Stimulated activated CD8-positive, alpha-beta memory T cell treated with anti-CD3 and anti-CD28 coated beads, Interleukin-12 subunit alpha, Interleukin-12 subunit beta, amount 100 ng/mL, for 24 hours (primary cell): ENCODE data around the gene EFNB1.

ENCODE experiments used
- DNase-seq: peaks from one replicate; pipeline ENCODE4 v3.0.0-alpha.2; 2020; ENCODE audit errors: extremely low read depth

The EFNB1 gene

DNA sequence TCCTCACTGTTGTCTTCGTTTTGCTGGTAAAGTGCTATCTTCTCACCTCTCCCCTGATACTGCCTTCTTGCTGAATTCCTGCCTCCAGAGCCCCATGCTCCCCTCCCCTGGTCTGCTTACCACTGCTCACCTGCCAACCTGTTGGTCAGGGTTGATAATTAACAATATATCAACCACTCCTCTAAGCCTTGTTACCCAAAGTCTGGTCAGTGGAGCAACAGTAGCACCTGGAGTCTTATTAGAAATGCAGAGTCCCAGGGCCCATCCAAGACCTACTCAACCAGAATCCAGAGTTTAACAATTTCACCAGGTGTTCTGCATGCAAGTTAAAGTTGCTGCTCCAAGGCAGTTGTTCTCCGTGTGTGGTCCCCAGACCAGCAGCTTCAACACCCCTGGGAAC lies 55.0 kb downstream of the EFNB1 start:
- no peak for DNase-seq

DNA sequence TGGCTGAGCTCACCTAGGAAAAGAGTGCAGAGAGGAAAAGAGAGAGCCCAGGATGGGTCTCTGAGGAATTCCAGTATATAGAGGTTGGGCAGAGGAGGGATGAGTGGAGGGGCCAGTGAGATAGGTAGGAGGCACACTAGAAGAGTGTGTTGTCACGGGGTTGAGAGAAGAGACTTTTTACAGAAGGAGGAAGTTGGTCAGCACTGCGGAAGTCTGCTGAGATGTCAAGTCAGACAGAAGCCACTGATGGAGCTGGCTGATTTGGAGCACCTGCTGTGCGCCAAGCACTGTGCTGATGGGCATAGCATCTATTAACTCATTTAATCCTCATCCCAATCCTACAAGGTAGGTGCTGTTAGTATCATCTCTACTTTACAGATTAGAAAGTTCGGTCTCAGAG lies 60.4 kb downstream of the EFNB1 start:
- DNase-seq, result no peak
